ENCODE measurements around the gene FIBP.

FIBP gene

DNA sequence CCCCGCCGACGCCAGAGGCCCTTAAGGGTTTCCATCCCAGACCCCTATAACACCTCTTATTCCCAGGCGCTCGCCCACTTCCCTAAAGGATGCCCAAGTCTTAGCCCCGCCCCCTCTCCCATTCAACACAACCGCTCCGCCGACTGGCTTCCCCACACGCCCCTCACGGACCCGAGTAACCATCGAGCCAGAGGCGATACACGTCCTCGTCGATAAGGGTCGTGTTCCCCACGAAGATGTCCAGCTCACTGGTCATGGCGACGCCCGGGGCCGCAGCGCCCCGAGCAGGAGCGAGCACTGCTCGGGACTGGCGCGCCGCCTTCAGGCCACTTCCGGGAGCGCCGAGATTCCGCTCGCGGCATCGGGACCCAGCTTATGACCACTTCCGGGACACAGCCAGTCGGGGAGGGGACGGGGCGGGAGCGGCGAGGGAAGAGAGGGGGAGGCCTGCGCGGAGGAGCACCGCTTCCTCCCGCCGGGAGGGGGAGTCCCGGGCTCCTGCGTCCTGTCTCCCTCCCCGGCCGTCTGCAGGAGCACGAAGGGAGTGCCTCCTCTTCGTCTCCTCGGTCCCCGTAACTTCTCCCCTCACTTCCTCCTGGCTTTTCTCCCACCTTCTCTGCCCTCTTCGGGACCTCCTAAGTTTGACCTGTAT, at the start of gene FIBP:
Gene FIBP, minus strand, starts transcription at position 309 of the 652 bp plus-strand sequence. Its CDS starts 53 bp downstream, at position 256.
- DNase-seq: peak; percentile 97

DNA sequence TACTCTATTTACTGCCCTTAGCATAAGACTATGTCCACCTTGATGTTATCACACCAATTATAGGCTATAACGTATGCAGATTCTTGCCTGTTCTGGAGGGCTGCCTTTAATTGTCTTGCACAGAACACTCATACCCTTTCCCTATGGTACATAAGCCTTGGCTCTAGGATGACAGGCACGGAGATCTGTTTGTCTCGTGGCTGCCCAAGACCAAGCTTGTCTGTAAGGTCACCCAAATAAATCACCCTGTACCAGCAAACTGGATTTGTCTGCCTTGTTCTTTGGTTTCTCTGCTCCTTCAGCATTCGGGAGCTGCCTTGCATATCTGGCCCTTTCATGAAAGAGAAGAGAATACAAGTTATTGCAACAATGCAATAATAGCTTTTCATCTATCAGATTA, 49.5 kb upstream of the FIBP start:
- DNase-seq: no peak

- DNase-seq: no peak
These were observed 45.7 kb upstream of the FIBP start for GRCh38 chr11:65934014-65934413.

DNA sequence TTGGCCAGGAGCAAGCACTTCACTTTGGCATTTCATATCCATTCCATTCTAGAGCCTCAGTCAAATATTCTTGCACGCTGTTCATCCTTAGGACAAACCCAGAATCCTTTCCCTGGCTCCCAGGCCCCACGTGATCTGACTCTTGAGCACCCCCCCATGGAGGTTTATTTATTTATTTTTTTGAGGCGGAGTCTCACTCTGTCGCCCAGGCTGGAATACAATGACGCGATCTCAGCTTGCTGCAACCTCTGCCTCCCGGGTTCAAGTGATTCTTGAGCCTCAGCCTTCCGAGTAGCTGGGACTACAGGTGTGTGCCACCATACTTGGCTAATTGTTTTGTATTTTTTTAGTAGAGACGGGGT, 44.3 kb upstream of the FIBP start:
- no peak for DNase-seq

DNA sequence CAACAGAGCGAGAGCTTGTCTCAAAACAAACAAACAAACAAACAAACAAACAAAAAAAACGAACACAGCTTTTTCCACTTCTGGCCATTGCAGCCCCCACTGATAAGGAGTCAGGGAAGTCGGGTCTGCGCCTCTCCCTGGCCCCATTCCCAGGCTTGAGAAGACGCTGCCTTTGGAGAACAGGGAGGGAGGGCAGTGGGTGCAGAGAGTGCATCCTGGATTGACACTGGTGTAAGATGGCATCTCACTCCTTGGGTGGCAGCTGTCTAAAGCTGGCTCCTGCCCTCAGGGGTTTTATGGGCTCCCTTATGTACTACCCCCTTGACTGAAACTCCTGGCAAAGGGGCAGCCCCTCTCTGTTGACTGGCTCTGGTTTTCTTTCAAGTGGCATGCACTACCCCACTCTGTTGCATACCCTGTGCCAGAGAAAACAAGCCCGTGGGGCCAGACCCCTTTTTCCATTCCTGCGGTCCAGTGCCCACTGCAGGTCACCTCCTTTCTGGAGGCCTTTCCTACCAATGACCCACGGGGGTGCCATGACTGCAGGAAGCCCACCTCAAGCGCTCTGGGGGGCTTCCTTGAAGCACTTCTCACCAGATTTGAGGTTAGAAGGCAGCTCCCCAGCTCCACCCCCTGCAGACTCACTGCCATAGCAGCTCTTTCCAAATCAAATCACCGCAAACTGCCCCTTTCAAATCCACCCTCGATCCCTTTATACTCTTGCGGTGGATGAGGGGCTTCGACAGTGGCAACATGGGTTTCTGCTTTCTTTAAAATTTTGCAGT, 43.7 kb upstream of the FIBP start:
- DNase-seq: no peak

DNA sequence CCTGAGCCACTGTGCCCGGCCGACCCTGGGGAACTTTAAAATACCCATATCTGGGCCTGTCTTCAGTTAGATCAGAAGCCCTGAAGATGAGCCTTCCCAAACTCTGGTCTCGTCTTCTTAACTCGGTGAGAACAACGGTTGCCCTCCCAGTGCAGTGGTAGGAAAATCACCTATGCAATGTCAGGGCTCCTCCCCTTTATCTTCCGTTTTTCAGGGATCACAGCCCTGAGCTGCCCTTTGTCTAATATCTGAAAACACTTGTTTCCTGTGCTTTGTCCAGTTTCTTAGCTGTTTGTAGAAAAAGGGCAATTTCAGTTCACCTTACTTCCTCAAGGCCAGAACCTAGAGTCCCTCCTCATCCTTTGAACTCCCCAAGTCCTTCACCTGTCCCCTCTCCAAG, 40.4 kb upstream of the FIBP start:
- no peak for DNase-seq

DNA sequence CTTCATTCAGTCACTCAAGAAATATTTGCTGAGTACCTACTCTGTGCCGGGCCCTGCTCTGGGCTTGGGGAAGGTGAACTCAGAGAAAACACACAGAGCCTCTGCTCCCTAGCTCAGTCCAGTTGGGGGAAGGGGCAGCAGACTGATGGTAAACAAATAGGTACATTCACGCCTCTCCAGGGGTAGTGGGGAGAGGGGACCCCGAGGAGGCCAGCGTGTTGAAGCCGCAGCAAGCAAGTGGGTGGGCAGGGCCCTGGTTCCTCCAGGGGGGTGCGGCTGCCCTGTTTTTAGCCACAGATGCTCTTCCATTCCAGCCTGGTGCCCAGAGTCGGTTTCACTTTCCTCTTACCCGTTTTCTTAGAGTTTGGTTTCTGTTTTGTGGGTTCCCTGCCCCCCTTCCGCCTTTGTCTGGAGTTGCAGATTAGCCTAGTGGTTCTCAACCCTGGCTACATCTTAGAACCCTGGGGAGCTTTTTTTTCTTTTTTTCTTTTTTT, 39.7 kb upstream of the FIBP start:
- peak; percentile 85 for DNase-seq

DNA sequence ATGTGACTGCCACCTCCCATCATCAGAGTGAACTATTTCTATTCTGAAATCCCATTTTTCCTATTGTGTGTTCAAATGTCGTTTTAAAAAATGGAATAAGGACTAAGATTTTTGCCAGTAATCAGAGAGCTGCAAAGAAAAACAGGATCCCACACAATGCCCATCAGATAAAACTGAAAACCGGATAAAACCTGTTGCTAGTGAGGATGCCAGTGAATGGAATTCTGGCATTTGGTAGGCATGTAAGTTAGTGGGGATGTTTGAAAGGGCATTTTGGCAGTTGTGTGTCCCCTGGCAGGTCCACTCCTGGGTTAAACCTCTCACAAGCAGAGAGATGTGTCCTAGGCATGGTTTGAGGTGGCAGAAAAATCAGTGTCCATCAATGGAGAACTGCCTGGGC, 37.1 kb upstream of the FIBP start:
- DNase-seq: no peak

- no peak for DNase-seq
These were observed 34.3 kb upstream of the FIBP start for GRCh38 chr11:65922565-65922964.

DNA sequence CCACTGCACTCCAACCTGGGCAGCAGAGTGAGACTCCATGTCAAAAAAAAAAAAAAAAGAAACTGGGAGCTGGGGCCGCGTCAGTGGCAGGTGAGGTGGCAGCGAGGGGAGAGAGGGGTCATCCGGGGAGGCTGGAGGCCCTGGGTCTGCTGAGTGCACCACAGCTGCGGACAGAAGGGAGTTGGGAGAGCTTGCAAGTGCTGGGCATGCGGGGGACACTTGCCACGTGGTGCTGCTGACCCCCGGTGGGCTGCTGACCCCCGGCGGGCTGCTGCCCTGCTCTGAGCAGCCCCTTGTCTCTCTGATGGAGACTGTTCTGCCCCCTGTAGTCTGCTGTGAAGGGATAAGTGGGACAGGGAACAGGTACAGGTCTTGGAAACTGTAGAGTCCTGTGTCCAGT, 33.6 kb upstream of the FIBP start:
- no peak for DNase-seq

- DNase-seq: no peak
These were observed 32.8 kb upstream of the FIBP start for GRCh38 chr11:65921033-65921555.

DNA sequence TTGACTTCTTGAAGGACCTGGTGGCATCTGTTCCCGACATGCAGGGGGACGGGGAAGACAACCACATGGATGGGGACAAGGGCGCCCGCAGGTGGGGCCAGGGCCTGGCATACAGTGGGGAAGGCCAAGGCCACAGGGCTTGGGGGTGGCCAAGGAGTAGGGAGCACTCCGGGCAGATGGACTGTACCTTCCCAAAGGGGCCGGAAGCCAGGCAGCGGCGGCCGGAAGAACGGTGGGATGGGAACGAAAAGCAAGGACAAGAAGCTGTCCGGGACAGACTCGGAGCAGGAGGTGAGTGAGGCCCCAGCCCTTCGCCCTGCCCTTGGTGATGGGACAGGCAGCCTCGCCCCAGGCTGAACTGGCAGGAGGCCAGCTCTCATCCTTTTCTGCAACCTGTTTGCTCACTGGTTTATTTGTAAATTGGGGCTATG, 32.1 kb upstream of the FIBP start:
- no peak for DNase-seq

DNA sequence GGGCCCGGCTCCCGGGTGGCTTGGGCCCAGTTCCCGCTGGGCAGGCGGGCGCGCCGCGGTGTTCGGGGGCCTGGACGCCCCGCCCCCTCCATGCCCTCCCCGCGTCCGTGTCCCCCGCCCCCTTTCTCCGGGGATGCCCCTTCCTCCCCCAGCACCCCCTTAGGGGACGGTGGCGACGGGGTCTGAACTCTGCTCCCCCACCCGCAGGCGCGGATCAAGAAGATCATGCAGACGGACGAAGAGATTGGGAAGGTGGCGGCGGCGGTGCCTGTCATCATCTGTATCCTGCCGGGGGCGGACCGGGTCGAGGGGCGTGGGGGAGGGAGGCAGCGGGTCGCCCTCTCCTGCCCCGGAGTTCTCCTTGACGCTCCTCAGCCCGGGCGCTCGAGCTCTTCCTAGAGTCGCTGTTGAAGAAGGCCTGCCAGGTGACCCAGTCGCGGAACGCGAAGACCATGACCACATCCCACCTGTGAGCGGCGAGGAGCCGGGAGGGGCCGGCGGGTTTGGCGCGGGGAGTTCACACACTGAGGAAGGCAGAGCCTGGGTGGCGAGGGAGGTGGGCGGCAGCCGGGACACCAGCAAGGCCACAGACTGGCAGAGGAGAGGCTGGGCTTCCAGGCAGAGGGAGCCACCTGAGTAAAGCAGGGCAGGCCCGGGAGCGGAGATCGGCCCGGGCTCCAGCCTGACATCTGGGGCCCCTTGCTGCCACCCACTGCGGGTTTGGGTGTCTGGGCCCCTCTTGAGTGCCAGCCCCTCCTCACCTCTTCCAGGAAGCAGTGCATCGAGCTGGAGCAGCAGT, 31.5 kb upstream of the FIBP start:
- no peak for DNase-seq

DNA sequence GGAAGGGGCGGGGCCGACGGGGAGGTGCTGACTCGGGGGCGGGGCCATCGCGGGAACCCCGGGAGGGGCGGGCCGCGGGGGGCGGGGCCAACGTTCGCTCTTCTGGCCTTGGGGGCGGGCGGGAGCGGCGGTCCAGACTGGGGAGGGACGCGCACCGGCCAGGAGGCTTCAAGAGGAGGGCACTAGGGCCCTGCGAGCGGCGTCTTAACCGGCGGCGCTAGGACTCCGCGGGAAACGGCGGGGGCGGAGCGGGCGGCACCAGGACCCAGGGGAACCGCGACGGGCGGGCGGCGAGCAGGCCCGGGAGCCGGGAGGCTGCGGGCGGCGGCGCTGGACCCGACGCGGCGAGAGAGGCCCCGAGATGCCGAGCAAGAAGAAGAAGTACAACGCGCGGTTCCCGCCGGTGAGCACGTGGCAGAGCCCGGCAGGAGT, 30.9 kb upstream of the FIBP start, which contains the start of gene DRAP1:
Gene DRAP1, plus strand, starts transcription at position 286 of the 432 bp plus-strand sequence. Its CDS starts 76 bp downstream, at position 362.
- peak; percentile 99 for DNase-seq

DNA sequence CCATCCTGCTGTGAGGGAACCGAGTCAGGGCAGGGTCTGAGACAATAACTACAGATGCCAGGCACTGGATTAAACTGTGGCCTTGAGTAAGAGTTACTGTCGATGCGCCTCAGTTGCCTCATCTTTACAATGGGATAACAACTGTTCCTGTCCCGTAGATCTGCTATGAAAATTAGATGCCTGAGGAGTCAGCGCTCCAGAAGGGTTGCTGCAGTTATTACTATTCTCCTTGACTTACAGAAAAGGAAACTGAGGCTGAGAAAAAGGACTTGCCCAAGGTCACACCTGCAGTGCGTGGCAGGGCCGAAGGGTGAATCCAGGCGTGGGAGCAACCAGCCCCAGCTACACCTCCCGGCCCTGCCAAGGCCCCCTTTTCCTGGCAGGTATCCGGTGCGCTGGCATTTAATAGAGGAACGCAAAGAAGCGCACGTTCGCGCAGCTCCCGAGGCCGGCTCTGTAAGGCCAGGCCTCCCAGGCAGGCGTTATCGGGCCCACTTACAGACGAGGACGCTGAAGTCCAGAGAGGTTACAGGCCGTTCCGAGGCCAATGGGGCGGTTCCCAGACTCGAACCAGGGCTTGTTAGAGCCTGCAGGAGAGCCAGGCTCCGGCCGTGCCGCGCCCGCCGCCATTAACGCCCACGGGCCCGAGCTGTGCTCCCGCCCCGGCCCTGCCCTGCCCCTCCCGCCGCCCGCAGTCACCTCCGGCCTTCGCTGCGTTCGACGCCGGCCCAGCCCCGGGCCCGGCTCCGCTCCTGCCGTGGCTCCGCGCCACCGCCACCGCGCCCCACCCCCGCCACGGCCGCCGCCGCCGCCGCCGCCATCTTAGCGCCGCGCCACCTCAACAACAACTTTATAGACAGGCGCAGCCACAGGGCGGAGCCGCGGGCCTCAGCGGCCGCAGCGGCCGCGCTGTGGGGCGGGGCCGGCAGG, 30.2 kb upstream of the FIBP start, which contains the start of gene C11orf68:
Gene C11orf68, minus strand, starts transcription at position 852 of the 930 bp plus-strand sequence. Its CDS starts 31 bp downstream, at position 821.
- DNase-seq: no peak

DNA sequence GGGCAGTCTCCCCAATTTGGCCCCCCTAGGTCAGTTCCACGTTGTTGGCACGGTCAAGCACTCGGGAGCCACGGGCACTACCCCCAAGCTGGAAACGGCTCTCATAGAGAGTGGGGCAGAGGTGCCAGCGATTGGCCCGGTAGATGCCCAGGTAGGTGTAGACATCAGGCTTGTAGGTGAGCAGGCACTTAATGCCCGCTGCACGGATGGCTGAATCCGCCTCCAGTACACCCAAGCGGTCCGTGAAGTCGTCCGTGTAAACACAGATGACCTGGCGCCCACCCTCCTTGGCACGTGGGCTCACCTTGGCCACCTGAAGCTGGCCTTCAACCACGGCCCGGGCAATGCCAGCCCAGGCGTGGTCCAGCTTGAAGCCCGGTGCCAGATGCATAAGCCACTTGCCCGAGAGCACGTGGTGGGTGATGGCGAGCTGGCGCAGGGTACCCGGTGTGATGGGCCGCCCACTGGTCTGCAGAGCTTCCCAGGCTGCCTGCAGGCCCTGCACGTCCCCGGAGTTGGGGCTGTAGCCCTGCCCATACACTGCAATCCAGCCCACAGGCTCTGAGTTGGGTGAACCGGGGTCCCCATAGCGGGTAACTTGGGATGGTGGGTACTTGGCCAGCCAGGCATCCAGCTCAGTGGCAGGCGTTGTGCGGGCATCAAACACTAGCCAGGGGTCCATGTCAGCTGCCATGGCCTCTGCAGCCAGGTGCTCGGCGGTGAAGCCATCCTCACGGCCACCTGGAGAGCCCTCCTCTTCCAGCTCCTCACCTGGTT, 29.4 kb upstream of the FIBP start:
- DNase-seq: no peak

DNA sequence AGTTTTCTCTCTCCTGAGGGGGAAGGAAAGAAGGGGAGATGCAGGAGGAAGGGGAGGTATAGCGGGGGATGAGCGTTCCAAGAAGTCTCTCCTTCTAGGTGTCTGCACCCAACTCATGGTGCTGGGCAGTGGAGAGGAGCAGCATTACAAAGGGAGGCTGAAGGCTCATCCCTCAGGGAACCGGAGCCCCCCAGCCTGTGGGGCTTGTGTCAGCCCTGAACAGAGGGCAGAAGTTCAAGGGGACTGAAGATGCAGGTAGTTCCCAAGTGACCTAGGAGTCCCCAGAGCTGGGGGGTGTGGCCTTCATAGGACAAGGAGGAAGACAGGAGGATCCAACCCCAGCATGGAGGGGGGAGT, 28.8 kb upstream of the FIBP start:
- DNase-seq: no peak

DNA sequence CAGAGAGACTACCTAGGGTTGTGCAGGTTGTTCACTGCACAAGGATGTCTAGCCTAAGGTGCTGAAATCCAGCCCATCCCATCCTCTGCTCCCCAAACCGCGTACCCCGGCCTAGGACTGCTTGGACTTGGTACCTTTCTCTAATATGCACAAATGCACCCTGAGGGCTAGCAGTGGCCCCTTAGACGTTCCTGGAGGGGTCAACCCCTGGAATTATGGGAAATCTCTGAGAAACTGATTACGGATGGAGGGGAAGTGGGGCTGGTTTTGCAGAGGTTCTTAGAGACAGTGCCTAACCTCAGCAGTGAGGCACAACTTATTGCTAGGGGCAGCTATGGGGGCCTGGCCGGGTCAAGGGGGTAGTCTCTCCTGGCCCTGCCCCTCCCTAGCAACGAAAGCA, 28.1 kb upstream of the FIBP start:
- DNase-seq: no peak

GRCh38 chr11:65915821-65916251, 27.6 kb upstream of the FIBP start:
- DNase-seq: no peak

GRCh38 chr11:65915101-65915820, 27.0 kb upstream of the FIBP start:
- DNase-seq: no peak
